K562 (cell line): ENCODE measurements around the gene DLGAP1. TPM values are rescaled to one million over a fixed set of nuclear protein-coding genes. Genes with fewer than 3 reads are reported as not detected.

Experiments
- DIDO1 ChIP-seq: fragments of 450-650 bp; IDR thresholded peaks from 2 replicates; pipeline ENCODE4 v1.6.1; 2016; ENCODE audit warnings: low read depth, missing biosample characterization, missing genetic modification characterization
- DMBX1 ChIP-seq: fragments of 250-450 bp; sonication (Bioruptor Pico); IDR thresholded peaks from 2 replicates; pipeline ENCODE4 v1.8.0; 2022; ENCODE audit warnings: inconsistent platforms, mild to moderate bottlenecking, moderate library complexity, borderline replicate concordance
- FOXK2 ChIP-seq, 2 experiments: fragments of 450-650 bp; IDR thresholded peaks in 1 of 2; conservative IDR thresholded peaks in 1 of 2; 2 replicates each; pipeline ENCODE4 v1.6.1; 2016; ENCODE audit warnings: low read depth in 2 of 2, mild to moderate bottlenecking in 1 of 2
- MTA3 ChIP-seq: fragments of 450-650 bp; formaldehyde crosslinking; IDR thresholded peaks from 2 replicates; pipeline ENCODE4 v1.6.1; 2017; ENCODE audit warnings: mild to moderate bottlenecking, borderline replicate concordance
- POLR2G ChIP-seq: fragments of 200-400 bp; formaldehyde crosslinking; IDR thresholded peaks from 2 replicates; pipeline ENCODE4 v1.6.1; 2017; ENCODE audit warnings: low read depth, mild to moderate bottlenecking, antibody characterized with exemption, low read length, moderate library complexity
- RAD21 ChIP-seq, 2 experiments: fragments of 250-450 bp in 1 of 2; fragments of 450-650 bp in 1 of 2; sonication (Bioruptor Pico) in 1 of 2; formaldehyde crosslinking in 1 of 2; IDR thresholded peaks in 1 of 2; conservative IDR thresholded peaks in 1 of 2; 2 replicates each; pipeline versions ENCODE4 v1.4.0 to v1.8.0; 2020 to 2022; ENCODE audit warnings: mild to moderate bottlenecking in 2 of 2, moderate library complexity in 1 of 2
- RCOR1 ChIP-seq, 2 experiments: IDR thresholded peaks; 2 replicates each; pipeline ENCODE4 v1.6.1; 2012; ENCODE audit warnings: low read depth in 2 of 2, low read length in 2 of 2, borderline replicate concordance in 1 of 2, improper control_type of control experiment in 1 of 2
- RFX7 ChIP-seq: fragments of 250-450 bp; sonication (Bioruptor Pico); IDR thresholded peaks from 2 replicates; pipeline ENCODE4 v1.5.1; 2021; ENCODE audit warnings: mild to moderate bottlenecking
- SMARCE1 ChIP-seq: fragments of 450-650 bp; IDR thresholded peaks from 2 replicates; pipeline ENCODE4 v1.7.1; 2016; ENCODE audit warnings: mild to moderate bottlenecking
- TCF3 ChIP-seq: sonication (generic); formaldehyde crosslinking; IDR thresholded peaks from 2 replicates; pipeline ENCODE4 v1.4.0; 2020; ENCODE audit warnings: mild to moderate bottlenecking, missing genetic modification reagents
- ZC3H8 ChIP-seq: fragments of 450-650 bp; IDR thresholded peaks from 2 replicates; pipeline ENCODE4 v1.6.1; 2017
- ZHX1 ChIP-seq: fragments of 150-350 bp; conservative IDR thresholded peaks from 2 replicates; pipeline ENCODE4 v1.6.1; 2014; ENCODE audit warnings: low read length
- ZNF3 ChIP-seq: fragments of 250-450 bp; sonication (Bioruptor Pico); IDR thresholded peaks from 2 replicates; pipeline ENCODE4 v1.5.0; 2021; ENCODE audit warnings: mild to moderate bottlenecking, moderate library complexity
- ZNF318 ChIP-seq, 2 experiments: fragments of 450-650 bp; IDR thresholded peaks; 2 replicates each; pipeline ENCODE4 v1.6.1; 2016; ENCODE audit warnings: mild to moderate bottlenecking in 2 of 2, borderline replicate concordance in 1 of 2, low read depth in 1 of 2, moderate library complexity in 1 of 2
- polyA plus RNA-seq, 8 experiments: library from polyadenylated mRNA; depleted of rRNA in 4 of 8; stranded (reverse) in 5 of 8; unstranded in 3 of 8; fragments of >200 nt; fragmentation: Nextera tagmentation in 2 of 8; fragmentation: Illumina TruSeq in 1 of 8; extraction: Ambion mirVana in 2 of 8; extraction: Trizol in 1 of 8; gene quantifications; 2 replicates each; pipeline versions ENCODE4 v1.2.1 to v1.2.3, GENCODE V29; 2011 to 2014; ENCODE audit warnings: inconsistent platforms in 1 of 8, missing spikeins in 1 of 8
- total RNA-seq, 7 experiments: library from RNA; depleted of rRNA in 6 of 7; stranded (reverse); fragments of >200 nt in 6 of 7; fragmentation: Illumina TruSeq in 2 of 7; extraction: Trizol in 2 of 7; gene quantifications; 2 replicates each; pipeline versions ENCODE4 v1.2.1 to v1.2.3, GENCODE V29; 2011 to 2021; ENCODE audit warnings: low replicate concordance in 1 of 7
- TF ChIP-seq, protein P1 (sequence below), 2 experiments: fragments of 450-650 bp in 1 of 2; sonication (generic) in 1 of 2; formaldehyde crosslinking; conservative IDR thresholded peaks; 2 replicates each; pipeline versions ENCODE4 v1.4.0 to v1.8.1; 2020 to 2022; ENCODE audit warnings: mild to moderate bottlenecking in 1 of 2, missing genetic modification reagents in 1 of 2

Gene DLGAP1
- total and polyA plus RNA-seq, 9 of the 15 experiments (the other 6 are each of a cell fraction or from before 2014, with no cell fraction given), result 0.04 to 0.22 (median 0.08) TPM

DNA sequence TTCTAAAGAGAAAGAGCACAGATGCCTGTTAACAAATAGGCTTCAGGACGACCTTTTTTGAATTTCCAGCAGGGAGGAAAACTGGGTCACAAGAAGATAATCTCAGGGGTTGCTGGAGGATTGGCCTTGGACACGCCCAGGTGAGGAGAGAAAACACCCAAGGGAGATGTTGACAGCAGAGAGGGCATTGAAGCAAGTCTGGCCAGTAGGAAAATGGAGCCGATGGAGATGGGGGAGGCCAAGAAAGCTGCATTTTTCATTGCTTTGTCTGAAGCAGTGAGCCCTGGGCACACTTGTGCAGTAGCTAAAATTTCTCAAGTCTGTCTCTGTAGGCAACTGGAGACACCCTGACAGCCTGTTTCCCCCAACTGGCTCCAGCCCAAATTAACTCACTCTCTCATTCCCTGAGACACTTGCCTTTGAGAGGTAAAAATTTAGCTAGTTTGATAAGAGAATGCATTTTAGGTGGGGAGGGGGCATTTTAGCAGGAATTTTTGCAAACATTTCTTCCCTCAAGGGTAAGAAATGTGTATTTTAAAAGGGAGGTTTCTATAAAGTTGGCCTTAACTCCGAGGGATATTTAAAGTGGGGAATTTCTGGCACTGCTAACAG, 839.6 kb downstream of the DLGAP1 start (continued):
- TF ChIP-seq ZNF318 (IDR thresholded peaks at IDR 0.05; ENCODE audit: borderline replicate concordance in 1 of 2, low read depth in 1 of 2) (no peak), DMBX1 (CRISPR knock-in tag) (peak; percentile 71; the same call in 1 of the 2 replicates), RFX7 (no peak), TCF3 (CRISPR knock-in tag) (no peak), RAD21 (CRISPR knock-in tag; conservative IDR thresholded peaks at IDR 0.05 in 1 of 2, IDR thresholded peaks at IDR 0.05 in 1 of 2) (no peak), SMARCE1 (no peak), RCOR1 (IDR thresholded peaks at IDR 0.05; ENCODE audit: borderline replicate concordance in 1 of 2, low read depth in 2 of 2, low read length in 2 of 2) (0 out of 4 replicates have a peak, but pooled peaks of 1 of the 2 experiments have one; percentile 8), FOXK2 (conservative IDR thresholded peaks at IDR 0.05 in 1 of 2, IDR thresholded peaks at IDR 0.05 in 1 of 2; ENCODE audit: low read depth in 2 of 2) (peak; percentile 29 to 53; a peak in 1 of 4 replicates), ZHX1 (no peak), ZC3H8 (no peak), ZNF3 (CRISPR knock-in tag) (no peak), MTA3 (no peak), POLR2G (no peak), DIDO1 (tag) (no peak)
- TF ChIP-seq, protein P1, sequence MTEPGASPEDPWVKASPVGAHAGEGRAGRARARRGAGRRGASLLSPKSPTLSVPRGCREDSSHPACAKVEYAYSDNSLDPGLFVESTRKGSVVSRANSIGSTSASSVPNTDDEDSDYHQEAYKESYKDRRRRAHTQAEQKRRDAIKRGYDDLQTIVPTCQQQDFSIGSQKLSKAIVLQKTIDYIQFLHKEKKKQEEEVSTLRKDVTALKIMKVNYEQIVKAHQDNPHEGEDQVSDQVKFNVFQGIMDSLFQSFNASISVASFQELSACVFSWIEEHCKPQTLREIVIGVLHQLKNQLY (CRISPR knock-in tag; conservative IDR thresholded peaks at IDR 0.05), result no peak
